ENCODE data around the gene ANKRD33.

DNA sequence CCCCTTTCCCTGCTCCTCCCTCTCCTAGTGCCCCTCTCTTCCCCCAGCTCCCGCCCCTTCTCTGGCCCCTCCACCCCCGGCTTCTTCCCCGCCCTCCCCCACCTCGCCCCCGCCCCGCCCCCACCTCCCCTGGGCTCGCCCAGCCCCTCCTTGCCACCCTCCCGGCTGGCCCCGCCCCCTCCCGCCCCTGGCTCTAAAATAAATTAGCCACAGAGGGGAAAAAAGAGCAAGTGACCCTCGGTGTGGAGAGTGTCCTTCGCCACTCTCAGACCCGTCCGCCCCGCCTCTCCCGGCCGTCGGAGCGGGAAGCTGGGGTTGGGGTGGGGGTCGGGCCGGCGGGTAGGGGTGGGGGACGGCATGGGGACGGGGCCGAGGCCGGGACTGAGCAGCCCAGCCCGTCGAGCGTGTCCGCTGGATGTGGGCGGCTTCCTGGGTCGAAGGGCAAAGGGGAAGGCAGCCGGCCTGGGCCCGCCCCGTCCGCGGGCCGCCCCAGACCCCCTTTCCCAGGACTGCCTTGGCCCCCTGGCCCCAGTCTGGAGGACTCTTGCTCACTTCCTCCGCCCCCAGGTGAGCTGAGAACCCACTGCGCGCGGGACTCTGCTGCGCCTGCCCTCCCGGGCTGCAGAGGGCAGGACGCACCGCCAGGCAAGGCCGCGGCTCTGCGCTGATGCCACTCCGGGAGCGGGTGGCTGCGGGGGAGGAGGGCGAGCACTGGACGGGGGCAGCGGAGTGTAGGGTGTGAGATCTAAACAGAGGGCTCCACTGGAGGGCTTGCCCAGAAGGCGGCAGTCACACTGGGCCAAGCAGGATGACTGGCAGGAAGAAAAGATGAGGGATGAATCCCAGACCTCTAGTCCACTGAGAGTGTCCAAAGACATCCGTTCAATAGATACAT is 38.8 kb upstream of the ANKRD33 start:
- TF ChIP-seq, protein P1, sequence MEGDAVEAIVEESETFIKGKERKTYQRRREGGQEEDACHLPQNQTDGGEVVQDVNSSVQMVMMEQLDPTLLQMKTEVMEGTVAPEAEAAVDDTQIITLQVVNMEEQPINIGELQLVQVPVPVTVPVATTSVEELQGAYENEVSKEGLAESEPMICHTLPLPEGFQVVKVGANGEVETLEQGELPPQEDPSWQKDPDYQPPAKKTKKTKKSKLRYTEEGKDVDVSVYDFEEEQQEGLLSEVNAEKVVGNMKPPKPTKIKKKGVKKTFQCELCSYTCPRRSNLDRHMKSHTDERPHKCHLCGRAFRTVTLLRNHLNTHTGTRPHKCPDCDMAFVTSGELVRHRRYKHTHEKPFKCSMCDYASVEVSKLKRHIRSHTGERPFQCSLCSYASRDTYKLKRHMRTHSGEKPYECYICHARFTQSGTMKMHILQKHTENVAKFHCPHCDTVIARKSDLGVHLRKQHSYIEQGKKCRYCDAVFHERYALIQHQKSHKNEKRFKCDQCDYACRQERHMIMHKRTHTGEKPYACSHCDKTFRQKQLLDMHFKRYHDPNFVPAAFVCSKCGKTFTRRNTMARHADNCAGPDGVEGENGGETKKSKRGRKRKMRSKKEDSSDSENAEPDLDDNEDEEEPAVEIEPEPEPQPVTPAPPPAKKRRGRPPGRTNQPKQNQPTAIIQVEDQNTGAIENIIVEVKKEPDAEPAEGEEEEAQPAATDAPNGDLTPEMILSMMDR (conservative IDR thresholded peaks at IDR 0.05; ENCODE audit: low read length), result no peak
- TF ChIP-seq EZH2phosphoT487 (IDR thresholded peaks at IDR 0.05; ENCODE audit: borderline replicate concordance, low read depth, low read length), result no peak
